MCF 10A (cell line): Measurements from ENCODE around the gene TTF1. TPM values are rescaled to one million over a fixed set of nuclear protein-coding genes. Genes with fewer than 3 reads are reported as not detected.

Source experiments
- BruUV-seq: library from RNA; stranded (reverse); fragments of 400-500 nt; replicated peaks from 2 replicates; lab custom pipeline; 2021; lab: Mats Ljungman, UMichigan
- CTCF ChIA-PET: fragments of 300-600 bp; sonication (Branson Sonifier 250); formaldehyde crosslinking; extraction: SDS; loops from one replicate; lab custom pipeline; 2021; ENCODE audit warnings: antibody characterized with exemption, inconsistent platforms; lab: Yijun Ruan, JAX
- POLR2A ChIA-PET: fragments of 300-600, 350-650 bp; sonication (Branson Sonifier 250); formaldehyde crosslinking; extraction: SDS; loops from one replicate; lab custom pipeline; 2020; ENCODE audit warnings: antibody characterized with exemption, inconsistent platforms; lab: Yijun Ruan, JAX
- DNase-seq: peaks from one replicate; pipeline ENCODE4 v3.0.0-alpha.2; 2018; ENCODE audit not compliant: unreplicated experiment
- H3K27ac Mint-ChIP-seq: one replicate; pipeline ENCODE4 v1.8.0; 2022; ENCODE audit warnings: mild to moderate bottlenecking, low read depth, mixed read lengths; ENCODE audit not compliant: unreplicated experiment
- H3K27me3 Mint-ChIP-seq: one replicate; pipeline ENCODE4 v1.8.0; 2022; ENCODE audit warnings: mixed read lengths; ENCODE audit not compliant: insufficient read depth, unreplicated experiment
- H3K36me3 Mint-ChIP-seq: one replicate; pipeline ENCODE4 v1.8.0; 2022; ENCODE audit warnings: mild to moderate bottlenecking, moderate library complexity, mixed read lengths; ENCODE audit not compliant: insufficient read depth, unreplicated experiment
- H3K4me1 Mint-ChIP-seq: one replicate; pipeline ENCODE4 v1.8.0; 2022; ENCODE audit warnings: mixed read lengths; ENCODE audit not compliant: insufficient read depth, unreplicated experiment
- H3K4me3 Mint-ChIP-seq: one replicate; pipeline ENCODE4 v1.8.0; 2022; ENCODE audit warnings: mild to moderate bottlenecking, moderate library complexity, mixed read lengths; ENCODE audit not compliant: unreplicated experiment
- H3K9me3 Mint-ChIP-seq: one replicate; pipeline ENCODE4 v1.8.0; 2022; ENCODE audit warnings: mixed read lengths; ENCODE audit not compliant: unreplicated experiment
- intact Hi-C: fragments of 100-400 bp; cut with micrococcal nuclease; formaldehyde crosslinking; loops from 2 replicates; pipeline ENCODE4 v1.14.1; 2022
- total RNA-seq: library from RNA; stranded (reverse); gene quantifications from 2 replicates; pipeline ENCODE4 v1.2.3, GENCODE V29; 2022
- TF ChIP-seq, protein P1 (sequence below): fragments of 200-600 bp; IDR thresholded peaks from one replicate; pipeline ENCODE4 v1.8.0; 2022; ENCODE audit warnings: antibody characterized with exemption, mild to moderate bottlenecking; ENCODE audit not compliant: unreplicated experiment

TTF1 gene
- total RNA-seq, 1 experiment from 2014 or later: 9.7 TPM

DNA sequence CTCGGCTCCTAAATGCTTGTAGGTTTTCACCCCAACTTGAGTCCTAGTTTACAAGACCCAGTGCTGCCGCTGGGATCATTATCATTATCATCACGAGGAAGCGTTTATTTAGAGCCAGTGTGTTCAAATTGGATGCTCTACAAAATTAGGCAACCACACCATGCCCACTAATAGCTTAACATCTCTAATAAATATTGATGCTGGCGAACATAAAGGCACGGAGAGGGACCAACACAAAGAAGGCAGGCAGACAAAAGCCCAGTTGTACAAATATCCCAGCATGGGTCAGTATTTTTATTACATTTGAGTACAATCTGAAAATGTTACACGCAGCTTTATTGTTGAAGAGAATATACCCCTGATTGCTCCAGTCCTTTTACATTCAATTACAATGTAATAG, 8.1 kb upstream of the TTF1 start:
- intact Hi-C loops: loop anchor here (5.0 kb wide), 1 partner anchor 558 kb away; no protein-coding TSS in a partner anchor
- no TSS peak for BruUV-seq

DNA sequence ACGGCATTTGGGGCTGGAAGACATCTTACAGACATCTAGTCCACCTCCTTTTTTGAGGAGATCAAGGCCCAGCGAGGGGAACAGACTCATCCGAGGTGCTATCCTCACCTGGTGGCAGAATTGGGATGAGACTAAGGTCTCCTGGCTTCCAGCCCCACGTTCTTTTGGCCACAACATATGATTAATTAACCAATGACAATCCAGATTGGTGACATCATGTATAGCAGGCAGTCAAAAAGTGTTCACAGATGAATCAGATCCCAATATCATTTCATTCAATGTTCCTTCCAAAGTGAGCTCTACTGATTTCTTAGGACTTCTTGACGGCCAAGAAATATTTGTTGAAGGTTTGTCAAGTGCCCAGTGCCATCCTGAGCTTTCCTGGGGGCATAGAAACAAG, 7.3 kb upstream of the TTF1 start:
- CTCF ChIA-PET: interaction anchor here (0.6 to 1.0 kb wide), 3 partner anchors 53 to 203 kb away, joined by 3 to 5 read pairs (median 3); no protein-coding TSS in a partner anchor
- Mint-ChIP-seq H3K4me1 (peaks cover 5% of the 10 kb centered on the region), H3K4me3 (no peak overlapping the region), H3K9me3 (no peaks in the 10 kb centered on the region), H3K36me3 (no peaks in the 10 kb centered on the region), H3K27ac (no peak overlapping the region), H3K27me3 (peaks cover 61% of the 10 kb centered on the region)
- POLR2A ChIA-PET: no interaction called here
- intact Hi-C loops: loop anchor here (5.0 kb wide), 1 partner anchor 558 kb away; no protein-coding TSS in a partner anchor
- BruUV-seq: no TSS peak
- TF ChIP-seq, protein P1, sequence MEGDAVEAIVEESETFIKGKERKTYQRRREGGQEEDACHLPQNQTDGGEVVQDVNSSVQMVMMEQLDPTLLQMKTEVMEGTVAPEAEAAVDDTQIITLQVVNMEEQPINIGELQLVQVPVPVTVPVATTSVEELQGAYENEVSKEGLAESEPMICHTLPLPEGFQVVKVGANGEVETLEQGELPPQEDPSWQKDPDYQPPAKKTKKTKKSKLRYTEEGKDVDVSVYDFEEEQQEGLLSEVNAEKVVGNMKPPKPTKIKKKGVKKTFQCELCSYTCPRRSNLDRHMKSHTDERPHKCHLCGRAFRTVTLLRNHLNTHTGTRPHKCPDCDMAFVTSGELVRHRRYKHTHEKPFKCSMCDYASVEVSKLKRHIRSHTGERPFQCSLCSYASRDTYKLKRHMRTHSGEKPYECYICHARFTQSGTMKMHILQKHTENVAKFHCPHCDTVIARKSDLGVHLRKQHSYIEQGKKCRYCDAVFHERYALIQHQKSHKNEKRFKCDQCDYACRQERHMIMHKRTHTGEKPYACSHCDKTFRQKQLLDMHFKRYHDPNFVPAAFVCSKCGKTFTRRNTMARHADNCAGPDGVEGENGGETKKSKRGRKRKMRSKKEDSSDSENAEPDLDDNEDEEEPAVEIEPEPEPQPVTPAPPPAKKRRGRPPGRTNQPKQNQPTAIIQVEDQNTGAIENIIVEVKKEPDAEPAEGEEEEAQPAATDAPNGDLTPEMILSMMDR: no peak
- DNase-seq: no peak

More for the DNA sequence above, 8.1 kb upstream of the TTF1 start:
- ChIA-PET POLR2A (no interaction called here), CTCF (interaction anchor here (0.6 to 1.0 kb wide), 3 partner anchors 54 to 287 kb away, joined by 3 to 5 read pairs (median 3); no protein-coding TSS in a partner anchor)
- DNase-seq: no peak
- Mint-ChIP-seq H3K4me3 (no peak overlapping the region), H3K27me3 (peaks cover 69% of the 10 kb centered on the region), H3K9me3 (no peaks in the 10 kb centered on the region), H3K36me3 (no peaks in the 10 kb centered on the region), H3K27ac (no peak overlapping the region), H3K4me1 (peaks cover 5% of the 10 kb centered on the region)
- TF ChIP-seq, protein P1: no peak

DNA sequence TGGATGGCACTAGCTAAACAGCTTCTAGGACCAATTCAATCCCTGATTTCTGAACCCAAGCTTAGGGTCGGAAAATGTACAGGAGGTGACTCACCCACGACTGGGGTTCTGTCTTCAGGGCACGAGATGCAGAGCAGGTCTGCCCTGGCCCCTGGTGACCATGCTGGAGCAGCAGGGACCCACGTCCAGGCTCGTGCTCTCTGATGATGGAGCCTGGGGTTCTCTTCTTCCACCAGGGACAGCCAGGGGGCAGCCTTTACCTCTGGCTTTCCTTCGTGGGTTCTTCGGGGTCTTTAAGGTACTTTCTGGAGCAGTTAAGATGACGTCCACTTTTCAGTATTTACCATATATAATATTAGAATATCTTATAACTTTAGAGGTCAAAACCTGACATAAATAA, 5.4 kb upstream of the TTF1 start:
- Mint-ChIP-seq H3K4me1 (peaks cover 6% of the 10 kb centered on the region), H3K36me3 (no peaks in the 10 kb centered on the region), H3K4me3 (no peak overlapping the region), H3K9me3 (no peaks in the 10 kb centered on the region), H3K27me3 (peaks cover 43% of the 10 kb centered on the region), H3K27ac (no peak overlapping the region)
- peak; percentile 18 for DNase-seq
- TF ChIP-seq, protein P1: peak; percentile 18
- CTCF ChIA-PET: interaction anchor here (0.6 to 1.4 kb wide), 10 partner anchors 12 to 812 kb away, joined by 3 to 12 read pairs (median 3); no protein-coding TSS in a partner anchor
- POLR2A ChIA-PET: interaction anchor here (0.6 kb wide), 1 partner anchor 375 kb away, joined by 3 read pairs; no protein-coding TSS in a partner anchor
- no TSS peak for BruUV-seq
- intact Hi-C loops: loop anchor here (5.0 kb wide), 1 partner anchor 560 kb away; no protein-coding TSS in a partner anchor

DNA sequence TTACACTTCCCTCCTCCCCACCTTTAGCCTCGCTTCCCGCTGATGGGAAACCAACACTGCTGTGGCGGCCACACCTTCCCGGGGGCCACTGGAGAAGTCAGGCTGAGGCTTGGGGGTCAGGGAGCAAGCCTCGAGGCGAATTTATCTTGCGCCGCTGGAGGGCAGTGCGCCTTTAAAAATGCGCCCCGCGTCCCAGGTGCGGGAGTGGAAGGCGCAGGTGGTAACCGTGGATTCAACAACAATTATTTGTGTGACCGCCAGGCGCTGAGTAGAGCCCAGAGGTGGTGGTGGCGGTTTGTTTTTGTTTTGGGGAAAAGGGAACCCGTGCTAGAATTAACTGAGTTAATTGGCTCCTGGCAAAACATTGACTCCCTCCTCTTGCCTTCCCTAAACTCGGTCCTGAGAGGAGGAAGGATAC, 4.5 kb upstream of the TTF1 start:
- intact Hi-C loops: loop anchor here (1.0 to 5.0 kb wide), 4 partner anchors 96 to 561 kb away; no protein-coding TSS in a partner anchor
- POLR2A ChIA-PET: interaction anchor here (0.6 kb wide), 1 partner anchor 1160 kb away, joined by 6 read pairs; no protein-coding TSS in a partner anchor
- H3K36me3 Mint-ChIP-seq: no peaks in the 10 kb centered on the region
- H3K27me3 Mint-ChIP-seq: peaks cover 37% of the 10 kb centered on the region
- H3K9me3 Mint-ChIP-seq: no peaks in the 10 kb centered on the region
- TF ChIP-seq, protein P1: peak; percentile 77
- no peak overlapping the region for H3K27ac Mint-ChIP-seq
- peak overlapping the region; percentile 46 for H3K4me3 Mint-ChIP-seq
- peak; percentile 64 for DNase-seq
- peaks cover 12% of the 10 kb centered on the region for H3K4me1 Mint-ChIP-seq
- BruUV-seq: no TSS peak
- CTCF ChIA-PET: interaction anchor here (0.7 kb wide), 1 partner anchor 612 kb away, joined by 4 read pairs; no protein-coding TSS in a partner anchor
